Measurements from ENCODE around the gene FSD1L.

DNA sequence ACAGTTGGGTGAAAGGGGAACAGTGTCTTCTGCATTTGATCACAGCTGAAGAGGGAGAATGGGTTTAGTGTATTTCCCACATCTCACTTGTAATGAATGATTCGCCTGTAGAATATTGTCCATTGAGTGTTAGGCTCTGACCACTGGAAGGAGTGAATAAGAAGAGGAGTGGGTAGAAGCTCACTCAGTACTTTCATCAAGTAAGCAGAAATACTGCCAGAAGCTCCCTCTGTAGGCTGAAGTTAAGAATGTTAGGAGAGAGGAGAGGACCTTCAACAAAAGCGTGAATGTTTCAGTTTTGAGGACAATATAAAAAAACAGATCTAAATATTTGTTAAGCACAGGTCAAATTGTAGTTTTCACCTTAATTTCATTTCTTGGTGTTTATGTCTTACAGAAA lies 27.5 kb downstream of the FSD1L start:
- TF ChIP-seq, protein P1, sequence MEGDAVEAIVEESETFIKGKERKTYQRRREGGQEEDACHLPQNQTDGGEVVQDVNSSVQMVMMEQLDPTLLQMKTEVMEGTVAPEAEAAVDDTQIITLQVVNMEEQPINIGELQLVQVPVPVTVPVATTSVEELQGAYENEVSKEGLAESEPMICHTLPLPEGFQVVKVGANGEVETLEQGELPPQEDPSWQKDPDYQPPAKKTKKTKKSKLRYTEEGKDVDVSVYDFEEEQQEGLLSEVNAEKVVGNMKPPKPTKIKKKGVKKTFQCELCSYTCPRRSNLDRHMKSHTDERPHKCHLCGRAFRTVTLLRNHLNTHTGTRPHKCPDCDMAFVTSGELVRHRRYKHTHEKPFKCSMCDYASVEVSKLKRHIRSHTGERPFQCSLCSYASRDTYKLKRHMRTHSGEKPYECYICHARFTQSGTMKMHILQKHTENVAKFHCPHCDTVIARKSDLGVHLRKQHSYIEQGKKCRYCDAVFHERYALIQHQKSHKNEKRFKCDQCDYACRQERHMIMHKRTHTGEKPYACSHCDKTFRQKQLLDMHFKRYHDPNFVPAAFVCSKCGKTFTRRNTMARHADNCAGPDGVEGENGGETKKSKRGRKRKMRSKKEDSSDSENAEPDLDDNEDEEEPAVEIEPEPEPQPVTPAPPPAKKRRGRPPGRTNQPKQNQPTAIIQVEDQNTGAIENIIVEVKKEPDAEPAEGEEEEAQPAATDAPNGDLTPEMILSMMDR (IDR thresholded peaks at IDR 0.05): peak; percentile 58
- TF ChIP-seq EZH2phosphoT487 (IDR thresholded peaks at IDR 0.05) (no peak), EZH2 (IDR thresholded peaks at IDR 0.05) (no peak)

Measured in neural progenitor cell (in vitro differentiated cells).